ENCODE measurements around the gene THRB.

- TF ChIP-seq POLR2AphosphoS5 (IDR thresholded peaks at IDR 0.05; ENCODE audit: low read depth, low read length) (no peak), TAF1 (IDR thresholded peaks at IDR 0.05; ENCODE audit: low read depth, low read length) (no peak), POU2F2 (IDR thresholded peaks at IDR 0.05; ENCODE audit: low read depth, low read length) (no peak), POLR2A (IDR thresholded peaks at IDR 0.05; ENCODE audit: low read depth, low read length) (no peak), SPI1 (IDR thresholded peaks at IDR 0.05; ENCODE audit: low read depth, low read length) (no peak)
These were observed 329.1 kb downstream of the THRB start for GRCh38 chr3:24165603-24165982.
